Stimulated activated CD4-positive, alpha-beta T cell treated with anti-CD3 and anti-CD28 coated beads, Interleukin-2, amount 100 ng/mL, for 4 hours (primary cell): ENCODE results near the gene SVOP.

Experiments
- DNase-seq: peaks from one replicate; pipeline ENCODE4 v3.0.0-alpha.2; 2020; ENCODE audit warnings: low read depth

The SVOP gene

DNA sequence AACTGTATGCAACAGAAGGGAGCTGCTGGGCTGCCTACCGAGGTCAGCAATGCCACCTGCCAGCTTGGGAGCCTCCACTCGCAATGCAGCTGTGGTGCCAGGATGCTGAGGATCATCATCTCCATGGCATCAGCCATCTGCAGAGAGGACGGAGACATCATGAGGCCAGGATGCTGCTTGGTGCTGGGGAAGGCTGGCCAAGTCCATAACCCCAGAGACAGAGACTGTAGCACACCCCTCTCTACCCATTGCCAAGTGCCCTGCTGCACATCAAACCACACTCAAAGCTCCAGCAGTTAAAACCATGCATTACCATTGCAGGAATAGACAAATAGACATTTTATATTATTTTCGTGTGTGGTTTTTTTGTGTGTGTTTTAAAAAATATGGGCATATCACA lies 43.5 kb downstream of the SVOP start:
- DNase-seq = no peak

DNA sequence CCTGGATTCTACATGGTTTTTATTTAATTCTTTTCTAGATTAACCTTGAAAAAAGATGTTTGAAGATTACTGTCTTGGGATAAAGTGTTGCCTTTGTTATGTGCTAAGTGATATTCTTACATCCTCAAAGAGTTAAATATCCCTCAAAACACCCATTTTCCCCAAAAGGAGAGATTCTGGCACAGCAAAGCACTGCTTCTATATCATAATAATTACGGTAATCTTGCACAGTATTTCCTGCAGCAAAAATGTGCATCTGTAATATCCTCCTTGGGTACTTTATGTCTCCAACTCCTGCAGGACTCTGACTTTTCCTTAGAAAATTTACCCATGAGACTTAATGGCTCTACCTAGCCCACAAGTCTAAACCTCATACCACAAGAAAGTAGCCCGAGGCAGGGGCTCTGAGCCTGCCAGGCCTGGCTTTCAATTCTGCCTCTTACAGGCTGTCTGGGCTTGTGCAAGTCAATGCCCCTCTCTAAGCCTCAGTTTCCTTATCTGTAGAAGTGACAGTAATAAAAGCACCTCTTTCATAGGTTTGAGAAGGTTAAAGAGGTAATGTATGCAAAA lies 45.8 kb downstream of the SVOP start:
- no peak for DNase-seq

DNA sequence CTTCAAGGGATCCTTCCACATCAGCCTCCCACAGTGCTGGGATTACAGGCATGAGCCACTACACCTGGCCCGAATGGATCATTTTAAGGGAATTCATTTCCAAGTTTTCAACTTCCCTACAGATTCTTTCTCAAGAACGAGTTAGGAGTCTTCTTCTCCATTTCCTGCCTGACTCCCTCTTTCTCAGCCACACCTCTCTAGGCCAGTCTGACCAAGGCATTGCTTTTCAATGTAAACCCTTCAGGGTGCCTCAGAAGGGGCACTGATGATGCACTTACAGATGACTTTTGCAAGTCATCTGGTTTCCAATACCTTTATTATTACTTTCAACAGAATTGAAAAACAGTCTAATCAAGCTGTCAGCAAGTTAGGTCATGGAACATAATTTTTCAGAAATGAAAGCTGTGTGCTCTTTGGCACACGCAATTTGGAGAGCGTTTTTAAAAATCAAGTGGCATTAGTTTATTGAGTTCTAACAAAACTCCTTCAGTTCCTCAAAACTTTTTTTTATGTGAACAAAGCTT lies 47.2 kb downstream of the SVOP start:
- no peak for DNase-seq

DNA sequence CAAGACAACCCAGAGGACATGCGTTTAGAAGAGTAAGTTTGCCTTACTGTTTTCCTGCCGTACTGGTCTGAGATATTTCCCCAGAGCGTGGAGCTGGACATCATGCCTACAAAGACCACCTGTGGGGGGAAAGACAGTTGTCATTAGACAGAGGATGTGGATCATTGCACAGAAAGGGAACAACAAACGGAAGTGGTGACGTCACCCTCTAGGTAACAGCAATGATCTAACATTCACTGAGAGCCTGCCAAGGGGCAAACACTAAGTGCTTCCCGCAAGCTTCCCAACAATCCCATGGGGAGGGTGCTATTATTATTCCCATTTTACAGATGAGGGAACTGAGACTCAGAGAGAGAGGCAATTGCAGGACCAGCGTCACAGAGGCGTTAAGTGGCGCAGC lies 48.5 kb downstream of the SVOP start:
- DNase-seq = no peak

DNA sequence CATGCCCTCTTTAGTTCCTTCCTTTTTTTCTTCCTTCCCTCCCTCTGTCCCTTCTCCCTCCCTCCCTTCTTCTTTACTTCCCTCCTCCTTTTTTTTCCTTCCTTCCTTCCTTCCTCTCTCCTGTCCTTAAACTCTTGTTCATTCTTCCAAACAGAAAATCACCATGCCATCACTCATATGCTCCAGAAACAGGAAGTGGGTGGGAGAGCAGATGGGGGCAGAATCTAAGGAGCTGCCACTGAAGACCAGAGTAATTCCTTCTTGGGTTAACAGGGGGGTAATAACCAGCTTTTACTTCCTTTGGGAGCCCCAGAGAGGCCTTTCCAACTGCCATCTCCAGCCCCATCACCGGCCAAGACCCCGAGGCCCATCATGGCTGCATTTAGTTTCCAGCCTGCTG lies 51.2 kb downstream of the SVOP start:
- DNase-seq = no peak

DNA sequence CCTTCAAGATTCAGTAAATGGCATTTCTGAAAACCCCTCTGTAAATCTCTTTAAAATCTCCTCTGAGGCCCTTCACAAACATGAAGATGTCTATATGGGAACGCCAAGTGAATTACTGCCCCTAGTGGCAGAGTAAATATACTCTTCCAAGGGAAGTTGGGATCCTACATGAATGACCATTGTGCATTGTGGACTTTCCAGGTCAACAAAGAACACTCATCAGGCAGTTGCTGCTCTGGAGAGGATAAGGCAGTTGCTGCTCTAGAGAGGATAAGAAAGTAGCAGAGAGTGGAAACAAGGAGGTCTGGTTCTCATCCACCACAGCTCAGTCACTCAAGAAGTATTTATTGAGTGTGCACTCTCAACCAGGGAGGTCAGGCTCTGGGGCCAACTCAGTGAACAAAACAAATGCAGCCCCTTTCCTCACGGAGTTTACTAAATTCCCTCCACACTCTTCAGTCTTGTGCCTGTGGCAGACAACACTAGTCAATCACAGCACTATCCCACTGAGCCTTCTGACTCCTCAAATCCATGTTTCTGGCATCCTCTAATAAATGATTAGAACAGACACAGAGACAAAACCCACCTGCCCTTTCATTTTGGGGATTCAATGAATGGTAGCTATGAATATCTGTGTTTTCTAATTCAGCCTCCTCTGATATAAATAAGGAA lies 52.9 kb downstream of the SVOP start:
- no peak for DNase-seq

DNA sequence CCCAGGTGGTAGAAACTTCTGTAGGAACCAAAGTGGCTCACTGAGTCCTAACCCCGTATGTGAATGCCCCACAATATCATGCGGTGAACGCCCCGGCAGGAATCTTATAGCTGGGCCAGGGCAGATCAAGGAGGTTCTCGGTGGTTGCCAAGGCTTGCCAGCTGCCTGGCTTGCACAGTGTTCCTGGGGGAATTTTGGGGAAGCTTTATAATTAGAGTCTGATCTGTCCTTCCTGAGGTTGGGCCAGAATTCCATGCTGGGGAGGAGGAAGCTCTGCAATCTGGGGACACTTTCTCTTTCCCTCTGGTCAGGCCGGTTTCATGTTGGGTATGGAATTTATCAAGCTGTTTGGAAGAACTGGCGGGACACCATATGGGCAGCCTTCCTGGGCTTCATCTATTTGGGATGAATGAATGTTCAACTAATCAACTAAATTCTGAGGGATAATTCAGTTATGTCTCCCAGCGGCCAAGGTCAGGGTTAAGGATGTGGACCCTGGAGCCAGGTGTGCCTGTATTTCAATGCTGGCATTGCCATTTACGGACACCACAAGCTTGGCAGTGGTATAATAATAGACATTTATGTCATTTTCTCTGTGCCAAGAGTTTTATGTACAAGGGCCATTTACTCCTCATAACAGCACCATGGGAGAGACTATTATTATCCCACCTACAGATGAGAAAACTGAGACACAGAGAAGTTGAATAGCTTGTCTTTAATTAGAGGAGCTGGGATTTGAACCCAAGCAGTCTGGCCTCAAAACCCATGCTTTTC lies 54.3 kb downstream of the SVOP start:
- DNase-seq = no peak

DNA sequence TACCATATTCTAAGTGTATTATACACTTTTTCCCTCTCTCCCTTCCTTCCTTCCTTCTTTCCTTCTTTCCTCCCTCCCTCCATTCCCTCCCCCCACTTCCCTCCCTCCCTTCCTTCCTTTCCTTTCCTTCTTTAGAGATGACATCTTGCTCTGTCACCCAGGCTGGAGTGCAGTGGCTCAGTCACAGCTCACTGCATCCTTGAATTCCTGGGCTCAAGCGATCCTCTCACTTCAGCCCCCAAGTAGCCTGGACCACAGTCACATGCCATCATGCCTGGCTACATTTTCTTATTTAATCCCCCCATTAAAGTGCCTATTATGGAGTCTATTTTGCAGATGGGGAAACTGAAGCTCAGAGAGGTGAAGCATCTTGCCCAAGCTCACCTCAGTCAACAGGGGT lies 55.0 kb downstream of the SVOP start:
- no peak for DNase-seq

DNA sequence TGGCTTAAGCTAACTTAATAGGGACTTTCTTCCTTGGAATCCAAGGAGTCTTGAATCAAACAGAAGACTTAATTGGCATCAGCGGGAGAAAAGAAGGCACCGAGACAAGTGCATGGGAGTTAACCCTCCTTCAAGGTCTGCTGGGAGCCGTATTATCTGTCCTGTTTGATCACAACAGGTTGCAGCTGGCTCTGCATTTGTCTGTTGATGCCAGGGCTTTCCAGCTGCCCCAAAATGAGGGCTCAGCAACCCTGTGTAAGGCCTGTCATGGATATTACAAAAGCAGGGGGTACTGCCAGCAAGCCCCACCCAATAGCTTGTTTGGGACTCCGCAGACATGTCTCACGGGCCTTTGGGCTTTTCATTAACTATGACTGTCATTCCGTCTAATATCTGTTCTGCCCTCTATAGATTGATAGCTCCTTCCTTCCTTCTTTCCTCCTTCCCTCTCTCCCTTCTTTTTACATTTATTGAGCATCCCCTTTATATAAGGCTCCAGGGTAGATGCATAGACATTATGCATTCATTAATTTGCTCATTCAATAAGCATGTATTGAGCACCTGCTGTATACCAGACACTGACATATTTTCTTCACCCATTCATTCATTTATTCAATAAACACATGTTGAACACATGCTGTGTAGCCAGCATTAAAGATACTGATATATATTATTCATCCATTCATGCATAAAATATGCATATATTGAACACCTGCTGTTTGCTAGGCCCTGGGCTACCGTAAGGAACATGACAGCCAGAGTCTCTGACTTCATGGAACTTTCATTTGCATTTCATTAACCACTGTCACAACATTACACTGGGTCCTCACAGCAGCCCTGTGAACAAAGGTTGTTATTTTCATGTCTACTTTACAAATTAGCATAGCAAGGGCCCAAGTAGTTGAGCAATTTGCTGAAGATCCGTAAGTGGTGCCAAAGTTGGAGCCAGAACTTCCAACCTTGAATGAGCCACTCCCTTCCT lies 56.2 kb downstream of the SVOP start:
- DNase-seq = no peak

DNA sequence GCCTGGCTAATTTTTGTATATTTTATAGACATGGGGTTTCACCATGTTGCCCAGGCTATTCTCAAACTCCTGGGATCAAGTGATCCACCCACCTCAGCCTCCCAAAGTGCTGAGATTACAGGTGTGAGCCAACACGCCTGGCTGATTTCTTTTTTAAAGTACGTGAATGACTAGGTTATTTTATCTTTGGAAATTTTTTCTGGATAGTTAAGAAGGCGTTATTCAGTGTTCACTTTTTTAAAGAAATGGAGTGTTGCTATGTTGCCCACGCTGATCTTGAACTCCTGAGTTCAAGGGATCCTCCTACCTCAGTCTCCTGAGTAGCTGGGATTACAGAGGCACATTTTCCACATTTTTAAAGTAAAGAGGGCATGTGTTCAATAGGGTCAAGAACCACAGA lies 58.6 kb downstream of the SVOP start:
- DNase-seq = no peak

DNA sequence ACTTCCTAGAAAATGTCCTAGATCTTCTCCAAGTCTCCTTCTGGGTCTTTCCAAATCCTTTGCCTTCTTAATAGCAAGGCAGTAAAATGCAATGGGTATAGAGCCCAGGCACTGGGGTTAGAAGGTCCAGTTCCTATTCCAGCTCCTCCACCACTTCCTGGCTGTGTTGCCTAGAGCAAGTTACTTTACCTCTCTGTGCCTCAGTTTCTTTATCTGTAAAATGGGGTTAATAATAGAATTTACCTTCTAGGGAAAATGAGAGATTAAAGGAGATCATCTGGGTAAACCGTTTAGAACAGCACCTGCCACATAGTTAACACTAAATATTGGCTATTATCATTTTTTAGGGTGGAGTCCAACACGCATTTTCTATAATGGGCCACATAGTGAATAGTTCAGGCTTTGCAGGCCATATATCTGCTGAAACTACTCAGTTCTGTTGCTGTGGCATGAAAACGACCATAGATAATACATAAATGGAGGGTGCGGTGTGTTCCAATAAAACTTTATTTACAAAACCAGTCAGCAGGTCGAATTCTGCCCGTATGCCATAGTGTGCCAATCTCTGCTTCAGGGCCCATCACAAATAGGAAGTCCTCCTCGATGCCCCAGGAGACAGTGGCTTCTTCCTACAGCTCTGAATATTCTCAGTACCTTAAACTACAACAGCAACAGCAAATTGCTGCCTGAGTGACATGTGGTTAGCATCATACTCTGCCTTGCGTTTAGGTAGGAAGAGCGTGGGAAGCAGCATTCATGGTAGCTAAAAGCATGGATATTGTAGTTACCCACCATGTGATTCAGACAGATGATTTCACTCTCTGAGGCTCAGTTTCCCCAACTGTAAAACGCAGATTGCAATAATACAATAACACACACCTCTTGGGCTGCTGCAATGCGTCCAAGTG lies 60.9 kb downstream of the SVOP start:
- no peak for DNase-seq

DNA sequence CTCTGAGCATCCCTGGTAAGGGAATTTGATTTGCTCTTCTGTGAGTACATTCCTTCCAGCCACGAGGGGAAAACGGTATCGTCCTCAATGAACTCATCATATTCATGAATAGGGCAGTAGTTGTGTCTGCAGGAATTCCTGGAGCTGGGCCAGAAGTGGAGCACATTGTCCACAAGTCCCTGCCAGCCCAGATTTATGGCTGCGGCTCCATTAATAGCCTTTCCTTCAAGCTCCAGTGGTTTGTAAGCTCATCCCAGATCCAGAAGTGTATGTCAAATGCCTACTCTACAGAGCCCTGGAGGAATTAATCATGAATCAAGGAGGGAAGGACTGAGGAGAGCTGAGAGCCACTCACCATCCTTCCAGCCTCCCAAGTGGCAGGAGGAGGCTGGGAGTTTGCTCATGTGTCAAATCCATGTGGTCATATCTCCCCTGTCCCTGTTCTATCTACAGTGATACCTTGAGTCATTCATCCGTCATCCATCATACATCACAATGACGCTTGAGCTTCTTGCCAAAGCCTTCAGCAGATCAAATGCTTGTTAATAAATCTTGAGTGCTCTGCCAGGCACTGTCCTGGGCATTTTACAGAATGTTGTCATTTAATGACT lies 65.5 kb downstream of the SVOP start:
- no peak for DNase-seq

DNA sequence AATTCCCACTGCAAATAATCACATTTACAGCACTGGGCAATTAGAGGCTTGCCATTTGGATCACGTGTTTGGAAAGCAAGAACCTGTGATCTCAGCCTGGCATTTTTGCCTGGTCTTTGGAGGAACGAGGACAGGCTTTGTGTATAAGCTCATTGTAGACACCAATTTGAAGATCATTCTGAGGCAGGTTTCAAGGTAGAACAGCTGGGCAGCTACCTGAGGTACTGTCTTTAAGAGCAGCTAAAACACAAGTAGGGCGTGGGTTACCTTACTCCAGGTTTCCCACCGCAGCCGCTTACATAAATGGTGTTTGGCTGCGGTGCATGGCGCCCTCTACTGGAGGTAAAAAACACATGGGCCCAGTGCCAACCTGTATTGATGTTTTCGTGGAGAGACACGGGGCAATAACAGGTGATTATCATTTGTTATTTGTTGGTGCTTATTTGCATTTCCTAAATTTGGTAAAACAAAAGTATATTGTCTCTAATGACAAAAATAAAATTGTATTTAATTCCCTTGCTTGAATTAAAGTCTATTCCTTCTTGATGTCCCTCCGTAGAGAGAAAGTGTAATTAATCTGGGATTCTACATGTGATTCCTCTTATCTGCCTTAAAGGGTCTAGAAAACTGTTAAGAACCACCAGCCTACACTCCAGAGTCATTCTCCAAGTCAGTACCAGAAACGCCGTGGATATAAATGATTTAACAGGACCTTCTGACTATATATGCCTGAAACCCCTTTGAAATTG lies 69.7 kb downstream of the SVOP start:
- DNase-seq = peak; percentile 32

DNA sequence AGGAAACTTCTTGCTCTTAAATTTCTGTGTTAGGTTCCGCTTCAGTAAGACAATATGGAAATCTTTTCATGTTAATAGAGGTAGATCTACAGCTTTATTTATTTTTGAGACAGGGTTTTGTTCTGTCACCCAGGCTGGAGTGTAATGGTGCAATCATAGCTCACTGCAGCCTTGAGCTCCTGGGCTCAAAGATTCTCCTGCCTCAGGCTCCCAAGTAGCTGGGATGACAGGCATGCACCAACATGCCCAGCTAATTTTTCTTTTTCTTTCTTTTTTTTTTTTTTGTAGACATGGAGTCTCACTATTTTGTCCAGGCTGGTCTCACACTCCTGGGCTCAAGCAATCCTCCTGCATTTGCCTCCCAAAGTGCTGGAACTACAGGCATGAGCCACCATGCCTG lies 70.9 kb downstream of the SVOP start:
- DNase-seq = no peak

DNA sequence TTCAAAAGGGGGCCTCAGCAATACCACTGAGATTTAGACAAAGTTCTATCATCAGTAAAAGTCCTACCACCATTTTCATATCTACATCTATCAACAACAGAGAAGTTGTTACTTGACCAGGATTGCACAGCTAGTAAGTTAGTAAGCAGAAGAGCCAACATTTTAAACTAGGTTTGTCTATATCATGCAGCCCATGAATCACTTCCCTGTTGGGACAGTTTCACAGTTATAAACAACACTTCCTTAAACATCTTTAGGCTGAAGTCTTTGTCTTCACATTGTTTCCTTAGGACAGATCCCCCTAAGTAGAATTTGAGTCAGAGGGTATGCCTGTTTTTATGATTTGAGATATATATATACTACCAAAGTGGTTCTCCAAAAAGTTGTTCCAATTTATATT lies 72.5 kb downstream of the SVOP start:
- DNase-seq = no peak

DNA sequence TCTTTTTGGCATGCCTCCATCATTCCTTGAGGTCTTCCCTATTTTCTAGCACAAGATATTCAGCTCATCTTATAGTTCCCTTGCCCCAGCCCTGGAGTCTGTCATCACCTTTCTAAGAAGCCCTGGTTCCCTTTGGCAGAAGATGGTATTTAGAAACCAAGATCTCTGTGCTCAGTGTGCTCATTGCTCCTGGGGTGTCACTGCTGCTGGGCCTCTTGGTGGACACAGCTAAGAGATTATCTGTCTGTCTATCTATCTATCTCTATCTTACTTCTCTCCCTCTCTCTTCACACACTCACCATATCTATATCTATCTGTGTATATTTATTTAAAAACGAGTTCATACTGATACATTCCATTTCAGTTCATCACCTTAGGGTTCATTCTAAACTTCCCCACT lies 73.8 kb downstream of the SVOP start:
- no peak for DNase-seq

DNA sequence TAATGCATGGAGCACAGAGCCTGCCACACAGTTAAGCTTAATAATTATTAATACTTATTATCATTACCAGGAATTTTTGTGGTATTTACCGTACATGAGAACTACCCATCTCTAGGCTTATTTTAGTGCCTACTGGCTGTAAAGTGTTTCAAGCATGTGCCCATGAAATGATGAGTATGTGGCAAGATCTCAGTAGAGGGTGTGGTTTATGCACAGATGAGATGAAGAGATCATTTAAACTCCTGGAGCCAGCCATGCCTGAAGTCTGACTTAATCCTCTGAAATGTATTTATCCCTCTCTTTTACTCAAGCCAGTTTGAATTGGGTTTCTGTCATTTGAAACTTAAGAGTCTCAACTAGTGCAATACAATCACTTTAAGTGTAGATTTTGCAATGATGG lies 80.7 kb downstream of the SVOP start:
- DNase-seq = no peak

DNA sequence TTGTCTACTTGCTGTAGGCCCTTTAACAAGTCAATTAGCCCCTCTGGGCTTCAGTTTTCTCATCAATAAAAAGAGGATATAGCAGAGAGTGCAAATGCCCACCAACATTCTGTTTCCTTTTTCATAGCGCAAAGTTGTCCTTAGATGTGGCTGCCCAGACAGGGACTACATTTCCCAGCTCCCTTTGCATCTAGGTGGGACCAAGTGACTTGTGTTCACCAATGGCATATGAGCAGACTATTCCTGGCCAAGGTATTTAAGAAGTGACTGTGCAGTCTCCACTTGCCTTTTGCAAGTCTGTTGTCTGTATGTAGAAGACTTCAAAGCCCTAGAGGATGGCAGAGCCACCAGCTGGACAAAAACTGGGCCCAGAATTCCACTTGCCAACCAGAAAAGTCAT lies 81.3 kb downstream of the SVOP start:
- DNase-seq = no peak

DNA sequence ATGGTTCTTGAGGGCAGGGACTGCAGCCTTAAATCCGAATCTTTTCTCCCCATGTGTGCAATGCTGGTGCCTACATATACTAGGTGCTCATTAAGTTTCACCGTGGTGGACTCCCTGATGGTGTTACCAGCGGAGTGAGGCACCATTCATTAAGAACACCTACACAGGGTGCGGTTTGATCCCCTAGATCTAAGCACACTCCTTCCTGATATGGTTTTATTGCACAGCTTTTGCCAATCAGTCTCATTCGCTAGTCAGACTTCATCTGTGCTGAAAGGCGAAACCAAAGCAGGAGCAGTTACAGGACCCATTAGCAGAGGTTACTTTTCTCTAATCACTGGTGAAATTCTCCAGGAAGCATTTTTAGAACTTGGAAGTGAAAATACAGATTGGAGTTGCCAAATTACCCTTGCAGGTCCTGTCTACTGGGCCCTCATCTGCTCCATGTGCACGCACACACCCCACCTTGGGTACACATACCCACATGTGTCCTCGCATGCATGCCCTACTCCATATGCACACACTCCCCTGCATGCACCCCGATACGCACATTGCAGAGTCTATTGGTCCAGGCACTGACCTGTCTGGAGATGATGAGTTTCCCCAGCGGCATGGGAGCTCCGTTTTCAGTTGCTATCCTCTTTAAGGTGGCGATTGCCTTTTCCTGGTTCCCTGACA lies 82.5 kb downstream of the SVOP start:
- DNase-seq = no peak
